ENCODE data around the gene SPI1.

Gene SPI1

DNA sequence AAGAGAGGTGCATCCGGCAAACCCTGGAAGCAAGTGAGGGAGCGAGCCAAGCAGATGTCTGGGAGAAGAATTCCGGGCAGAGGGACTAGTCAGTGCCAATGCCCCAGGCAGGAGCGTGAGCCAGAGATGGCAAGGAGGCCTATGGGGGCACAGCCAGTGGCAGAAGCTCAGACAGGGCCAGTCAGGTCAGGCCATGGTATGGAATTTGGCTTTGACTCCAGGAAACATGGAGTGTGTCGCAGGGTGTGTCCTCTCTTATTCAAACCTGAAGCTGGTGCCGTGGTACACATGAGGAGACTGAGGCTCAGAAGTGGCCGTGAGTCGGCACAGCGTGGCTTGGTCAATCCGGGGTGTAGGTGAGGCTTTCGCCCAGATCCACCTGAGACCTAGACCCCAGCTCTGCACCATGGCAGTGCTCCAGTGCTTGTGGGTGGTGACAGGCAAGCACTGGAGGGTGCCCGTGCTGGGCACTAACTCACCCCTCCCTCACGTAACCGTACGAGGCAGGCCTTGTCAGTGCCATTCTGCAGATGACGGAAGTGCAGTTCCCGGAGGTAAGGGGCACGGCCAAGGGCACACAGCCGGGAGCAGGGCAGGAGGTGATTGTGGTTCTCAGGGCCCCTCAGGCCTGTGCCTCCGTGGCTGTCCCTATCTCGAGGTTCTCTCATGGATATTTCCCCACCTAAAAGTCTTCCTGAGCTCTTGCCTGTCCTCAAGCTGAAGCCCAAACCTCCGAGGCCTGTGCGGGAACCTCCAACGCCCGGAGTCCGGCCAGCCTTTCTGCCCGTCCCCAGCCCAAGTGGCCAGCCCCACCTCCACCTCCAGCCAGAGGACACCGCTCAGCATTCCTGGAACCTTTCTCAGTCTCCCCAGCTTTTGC, 10.6 kb upstream of the SPI1 start:
- DNase-seq (ENCODE audit: low spot score), result no peak

- no peak for DNase-seq (ENCODE audit: low spot score)
Observed at GRCh38 chr11:47387944-47388696, 9.8 kb upstream of the SPI1 start.

DNA sequence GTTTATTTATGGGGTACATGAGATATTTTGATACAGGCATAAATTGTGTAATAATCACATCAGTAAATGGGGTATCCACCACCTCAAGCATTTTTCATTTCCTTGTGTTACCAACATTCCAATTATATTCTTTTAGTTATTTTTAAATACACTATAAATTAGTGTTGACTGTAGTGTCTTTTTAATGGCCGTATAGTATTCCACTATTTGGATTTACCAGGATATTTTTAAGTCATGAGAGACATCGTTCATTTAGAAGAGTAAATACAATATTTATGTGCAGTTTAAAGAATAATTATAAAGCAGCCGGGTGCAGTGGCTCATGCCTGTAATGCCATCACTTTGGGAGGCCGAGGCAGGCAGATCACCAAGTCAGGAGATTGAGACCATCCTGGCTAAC, 6.2 kb upstream of the SPI1 start:
- no peak for DNase-seq (ENCODE audit: low spot score)

DNA sequence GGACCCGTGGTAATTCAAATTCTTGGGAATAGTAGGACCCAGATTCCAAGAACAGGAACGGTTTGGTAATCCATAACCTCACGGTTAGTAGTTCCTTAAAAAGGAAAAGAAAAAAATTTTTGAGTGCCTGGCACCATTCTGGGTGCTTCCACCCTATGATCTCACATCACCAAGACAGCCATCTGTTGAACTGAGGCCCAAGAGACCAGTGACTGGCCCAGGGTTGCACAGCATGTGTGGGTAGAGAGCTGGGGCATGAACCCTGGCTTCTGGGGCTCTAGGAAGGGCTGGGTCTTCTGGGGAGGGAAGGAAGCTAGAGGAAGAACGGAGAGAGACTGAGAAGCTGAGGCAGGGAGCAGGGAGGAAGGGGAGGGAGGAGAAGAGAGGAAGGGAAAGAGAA, 4.7 kb upstream of the SPI1 start:
- no peak for DNase-seq (ENCODE audit: low spot score)

DNA sequence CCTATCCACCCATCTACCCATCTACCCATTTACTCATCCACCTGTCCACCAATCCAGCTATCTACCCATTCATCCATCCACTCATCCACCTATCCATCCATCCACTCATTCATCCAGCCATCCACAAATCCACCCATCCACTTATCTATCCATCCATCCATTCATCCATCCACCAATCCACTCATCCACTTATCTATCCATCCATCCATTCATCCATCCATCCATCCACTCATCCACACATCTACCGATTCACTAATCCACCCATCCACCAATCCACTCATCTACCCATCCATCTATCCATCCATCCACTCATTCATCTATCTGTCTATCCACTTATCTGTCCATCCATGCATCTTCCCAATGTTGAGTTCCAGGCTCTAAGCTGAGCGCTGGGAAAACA, 1.7 kb upstream of the SPI1 start:
- no peak for DNase-seq (ENCODE audit: low spot score)

DNA sequence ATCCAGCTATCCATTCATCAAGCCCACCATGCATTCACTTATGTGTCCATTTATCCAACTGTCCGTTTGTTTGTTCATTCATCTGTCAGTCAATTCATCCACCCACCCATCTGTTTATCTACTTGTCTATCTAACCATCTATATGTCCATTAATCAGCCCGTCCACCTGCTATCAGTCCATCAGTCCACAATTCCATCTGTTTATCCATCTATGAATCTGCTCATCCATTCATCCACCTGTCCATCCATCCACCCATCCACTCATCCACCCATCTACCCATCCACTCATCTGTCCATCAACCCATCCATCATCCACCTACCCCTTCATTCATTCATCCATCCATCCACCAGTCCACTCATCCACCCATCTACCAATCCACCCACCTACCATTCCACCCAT, 970 bp upstream of the SPI1 start:
- DNase-seq (ENCODE audit: low spot score), result no peak

GRCh38 chr11:47378836-47379170, 456 bp upstream of the SPI1 start:
- DNase-seq (ENCODE audit: low spot score), result no peak

GRCh38 chr11:47377571-47378009, 757 bp downstream of the SPI1 start:
- no peak for DNase-seq (ENCODE audit: low spot score)

GRCh38 chr11:47376525-47377371, 1.6 kb downstream of the SPI1 start:
- DNase-seq (ENCODE audit: low spot score), result no peak

DNA sequence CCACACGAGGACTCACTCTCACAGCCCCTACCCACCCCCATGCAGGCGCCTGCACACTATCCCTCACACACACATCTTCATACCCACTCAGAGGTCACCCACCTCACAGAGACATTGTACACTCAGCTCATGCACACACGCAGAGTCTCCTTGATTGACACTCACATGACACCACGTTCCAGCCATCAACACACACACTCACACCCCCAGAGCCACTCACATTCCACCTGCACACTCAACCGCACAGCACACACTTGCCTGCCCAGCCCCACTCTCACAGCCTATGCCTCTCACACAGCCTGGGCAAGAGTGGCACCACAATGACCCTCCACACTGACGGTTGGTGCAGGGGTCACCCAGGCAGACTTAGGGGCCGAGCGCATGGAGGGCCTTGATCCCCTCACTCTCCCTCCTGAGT, 2.2 kb downstream of the SPI1 start:
- no peak for DNase-seq (ENCODE audit: low spot score)

GRCh38 chr11:47375546-47376085, 2.7 kb downstream of the SPI1 start:
- no peak for DNase-seq (ENCODE audit: low spot score)

DNA sequence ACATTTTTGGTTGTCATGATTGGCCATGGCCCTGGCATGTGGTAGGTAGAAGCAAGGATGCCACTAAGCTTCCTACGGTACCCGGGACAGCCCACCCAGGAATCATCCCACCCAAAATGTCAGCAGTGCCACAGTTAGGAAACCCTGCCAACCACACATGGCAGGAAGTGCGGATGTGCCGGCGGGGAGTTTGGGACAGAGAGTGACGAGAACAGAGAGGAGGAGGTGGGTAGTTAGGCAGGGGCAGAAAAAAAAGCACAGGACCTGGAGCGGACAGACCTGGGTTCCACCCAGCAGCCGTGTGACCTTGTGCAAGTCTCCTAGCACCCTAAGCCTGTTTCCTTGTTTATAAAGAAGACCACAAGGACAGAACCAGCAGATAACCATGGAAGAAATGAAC, 3.3 kb downstream of the SPI1 start:
- no peak for DNase-seq (ENCODE audit: low spot score)

DNA sequence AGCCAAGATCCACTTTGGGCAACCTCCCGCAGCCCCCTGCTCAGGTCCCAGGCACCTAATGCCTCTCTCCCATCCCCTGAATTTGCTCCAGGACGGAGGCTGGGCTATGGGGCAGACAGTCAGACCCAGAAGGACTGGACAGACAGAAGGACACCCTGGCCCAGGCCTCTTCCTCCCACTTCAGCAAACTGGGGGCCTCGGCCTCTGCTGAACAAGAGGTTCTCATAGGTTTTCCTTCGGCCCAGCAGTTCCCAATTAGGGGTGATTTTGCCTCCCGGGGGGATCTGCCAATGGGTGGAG, 3.7 kb downstream of the SPI1 start:
- DNase-seq (ENCODE audit: low spot score), result no peak

DNA sequence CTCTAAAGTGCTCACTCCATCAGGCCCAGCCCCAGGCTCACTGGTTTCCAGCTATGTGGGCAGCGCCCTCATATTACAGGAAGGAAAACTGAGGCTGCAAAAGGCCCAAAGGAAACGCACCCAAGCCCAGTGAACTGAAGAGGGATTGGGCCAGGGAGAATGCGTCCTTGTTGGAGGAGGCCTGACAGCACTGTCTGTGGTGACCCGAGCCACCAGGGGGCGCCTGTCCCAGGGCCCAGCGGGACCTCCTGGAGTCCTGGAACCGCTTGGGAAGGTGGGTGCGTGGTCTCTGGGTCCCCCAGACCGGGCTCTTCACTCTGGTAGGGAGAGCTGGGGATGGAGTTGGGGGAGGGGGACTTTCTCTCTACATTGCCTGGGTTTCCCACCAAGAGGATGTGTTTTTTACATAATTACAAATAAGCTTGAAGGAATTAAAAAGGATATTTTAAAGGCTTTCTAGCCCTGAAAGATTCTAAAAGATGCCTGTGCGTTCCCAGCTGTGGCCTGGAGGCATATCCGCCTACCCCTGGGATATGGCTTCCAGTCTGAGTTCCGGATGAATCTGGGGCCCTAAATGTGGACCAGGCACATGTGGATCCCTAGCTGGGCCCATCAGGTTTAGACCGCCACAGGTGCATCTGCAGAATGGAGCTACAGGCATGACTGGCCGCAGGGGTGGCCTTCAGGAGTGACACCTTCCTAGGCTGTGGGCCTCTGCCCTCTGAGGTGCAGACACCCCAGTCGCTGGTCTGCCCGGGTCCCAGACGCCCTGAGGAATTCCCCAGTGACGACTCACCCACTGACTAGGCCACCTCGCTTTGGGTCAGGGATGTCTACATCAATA, 4.2 kb downstream of the SPI1 start:
- DNase-seq (ENCODE audit: low spot score), result peak; percentile 87

DNA sequence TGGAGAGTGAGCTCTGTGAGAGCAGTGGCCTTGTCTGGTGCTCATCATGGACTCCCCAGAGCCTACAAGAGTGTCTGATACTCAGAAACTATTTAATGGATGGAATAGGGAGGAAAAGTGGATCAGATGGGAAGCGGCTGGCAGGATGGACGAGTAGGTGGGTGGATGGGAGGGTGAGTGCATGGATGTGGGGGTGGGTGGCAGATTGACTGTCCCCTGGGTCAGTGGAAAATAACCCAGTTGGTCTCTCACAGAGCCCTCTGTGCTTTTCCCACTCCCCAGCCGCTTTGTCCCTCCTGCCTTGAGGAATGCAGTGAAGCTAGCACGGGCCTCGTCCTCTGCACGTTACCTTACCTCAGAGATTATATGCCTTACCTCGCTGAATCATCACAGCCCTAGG, 5.9 kb downstream of the SPI1 start:
- DNase-seq (ENCODE audit: low spot score), result no peak

- no peak for DNase-seq (ENCODE audit: low spot score)
Observed at GRCh38 chr11:47369676-47370075, 8.7 kb downstream of the SPI1 start.

- no peak for DNase-seq (ENCODE audit: low spot score)
Observed at GRCh38 chr11:47366020-47366490, 12.3 kb downstream of the SPI1 start.

DNA sequence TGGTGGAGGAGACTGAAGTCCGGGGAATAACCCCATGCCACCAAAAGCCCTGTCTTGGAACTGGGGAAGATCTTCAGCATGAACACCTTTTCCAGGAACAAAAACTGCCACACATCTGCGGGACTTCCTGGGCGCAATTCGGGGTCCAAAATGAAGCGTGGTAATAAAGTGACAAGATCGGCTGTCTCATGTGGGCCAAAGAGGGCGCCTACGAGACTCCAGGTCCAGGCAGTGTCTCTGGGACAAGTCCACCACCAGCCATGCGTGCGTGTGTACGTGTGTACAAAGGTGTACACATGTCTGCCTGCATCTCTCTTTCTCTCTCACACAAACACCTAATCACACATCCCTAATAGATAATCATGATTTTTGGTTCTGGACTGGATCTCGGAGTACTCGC, 16.9 kb downstream of the SPI1 start:
- DNase-seq (ENCODE audit: low spot score), result no peak

GRCh38 chr11:47360341-47360740, 18.0 kb downstream of the SPI1 start:
- DNase-seq (ENCODE audit: low spot score), result no peak

GRCh38 chr11:47359586-47359985, 18.8 kb downstream of the SPI1 start:
- DNase-seq (ENCODE audit: low spot score), result no peak

GRCh38 chr11:47359162-47359561, 19.2 kb downstream of the SPI1 start:
- no peak for DNase-seq (ENCODE audit: low spot score)

- no peak for DNase-seq (ENCODE audit: low spot score)
Observed at GRCh38 chr11:47358731-47359051, 19.7 kb downstream of the SPI1 start.
